TTC549 (cell line): ENCODE measurements around the gene IQCF5.
"Not testable (repeated sequence)": the region's sequence is repeated elsewhere in the genome, so short reads cannot be mapped to it uniquely, and the experiment has no call there.

Experiments used
- FAIRE-seq: peaks from 2 replicates; lab custom pipeline; 2012; peaks lifted over from hg19 to GRCh38; lab: Jason Lieb, UNC

IQCF5 gene

GRCh38 chr3:51868896-51869295 lies 6.5 kb downstream of the IQCF5 start:
- not testable (repeated sequence) for FAIRE-seq

GRCh38 chr3:51862886-51863285 lies 12.5 kb downstream of the IQCF5 start:
- no peak for FAIRE-seq

- no peak for FAIRE-seq
These were observed 14.4 kb downstream of the IQCF5 start, which contains the start of gene IQCF2 for GRCh38 chr3:51860703-51861665. Gene IQCF2 (plus strand): TSS chr3:51861615. CDS start chr3:51861667, 52 bp downstream.

- not testable (repeated sequence) for FAIRE-seq
These were observed 20.0 kb downstream of the IQCF5 start for GRCh38 chr3:51855411-51855810.

GRCh38 chr3:51845129-51845528 lies 30.3 kb downstream of the IQCF5 start:
- no peak for FAIRE-seq

- no peak for FAIRE-seq
These were observed 38.8 kb downstream of the IQCF5 start for GRCh38 chr3:51836606-51837005.

- no peak for FAIRE-seq
These were observed 44.5 kb downstream of the IQCF5 start for GRCh38 chr3:51830836-51831385.

- FAIRE-seq: no peak
These were observed 45.1 kb downstream of the IQCF5 start for GRCh38 chr3:51830345-51830744.

GRCh38 chr3:51828297-51828696 lies 47.1 kb downstream of the IQCF5 start:
- no peak for FAIRE-seq
